GM19025 (cell line): ENCODE measurements around the gene LYRM9.
"Not testable (repeated sequence)": the region's sequence is repeated elsewhere in the genome, so short reads cannot be mapped to it uniquely, and the experiment has no call there.

ENCODE experiments used
- ATAC-seq: cut with Tn5 transposase; IDR thresholded peaks from one replicate; pipeline ENCODE4 v1.9.1; 2021; ENCODE audit warnings: mild to moderate bottlenecking, low read depth, moderate library complexity; ENCODE audit not compliant: unreplicated experiment

The LYRM9 gene

GRCh38 chr17:27892866-27893769 lies at the start of gene LYRM9:
LYRM9 (minus strand) TSS chr17:27893365; CDS start chr17:27882694, 10,671 bp downstream.
- peak; percentile 93 for ATAC-seq

GRCh38 chr17:27940503-27941428 lies 47.6 kb upstream of the LYRM9 start:
- no peak for ATAC-seq

DNA sequence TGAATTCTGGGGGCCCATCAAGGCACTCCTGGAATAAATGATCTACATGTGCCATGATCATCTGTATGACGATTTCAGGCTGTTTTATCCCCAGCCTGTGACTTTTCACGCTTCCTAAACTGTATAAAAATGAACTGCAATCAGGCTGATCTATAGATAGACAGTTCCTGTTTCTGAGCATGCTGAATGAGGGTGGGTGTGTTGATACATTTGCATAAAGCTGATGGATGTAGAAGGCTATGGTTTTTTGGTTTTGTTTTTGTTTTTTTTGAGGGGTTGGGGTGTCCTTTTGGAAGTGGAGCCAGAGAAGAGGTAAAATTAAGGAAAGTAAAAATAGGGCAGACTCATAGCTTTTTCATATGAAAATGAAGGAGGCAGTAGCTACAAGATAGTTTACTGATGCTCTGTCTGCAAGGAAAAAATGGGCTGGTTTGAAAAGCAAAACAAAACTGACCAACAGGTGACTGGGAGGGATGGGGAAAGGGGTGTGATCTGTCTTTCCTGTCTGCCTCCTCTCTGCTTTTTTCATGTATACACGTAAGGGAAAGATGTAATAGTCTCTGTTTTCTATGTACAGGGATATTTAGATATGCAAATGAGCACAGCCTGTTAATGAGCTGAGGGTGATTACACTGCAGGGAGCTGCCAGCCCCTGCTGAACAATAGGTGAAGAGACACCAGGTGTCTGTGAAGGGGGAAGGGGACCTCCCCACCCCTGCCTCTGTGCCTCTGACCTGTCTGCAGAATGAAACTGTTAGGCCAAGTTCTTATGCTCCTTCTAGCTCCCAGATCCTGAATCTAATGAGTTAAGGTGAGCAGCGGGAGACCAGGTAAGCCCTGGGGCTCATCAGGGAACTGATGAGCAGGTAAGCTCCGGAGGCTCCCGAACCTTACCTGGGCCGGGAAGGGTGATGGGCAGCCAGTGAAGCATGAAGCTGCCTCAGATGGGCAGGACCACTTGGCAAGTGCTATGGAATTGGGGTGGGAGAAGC lies 46.6 kb upstream of the LYRM9 start:
- no peak for ATAC-seq

DNA sequence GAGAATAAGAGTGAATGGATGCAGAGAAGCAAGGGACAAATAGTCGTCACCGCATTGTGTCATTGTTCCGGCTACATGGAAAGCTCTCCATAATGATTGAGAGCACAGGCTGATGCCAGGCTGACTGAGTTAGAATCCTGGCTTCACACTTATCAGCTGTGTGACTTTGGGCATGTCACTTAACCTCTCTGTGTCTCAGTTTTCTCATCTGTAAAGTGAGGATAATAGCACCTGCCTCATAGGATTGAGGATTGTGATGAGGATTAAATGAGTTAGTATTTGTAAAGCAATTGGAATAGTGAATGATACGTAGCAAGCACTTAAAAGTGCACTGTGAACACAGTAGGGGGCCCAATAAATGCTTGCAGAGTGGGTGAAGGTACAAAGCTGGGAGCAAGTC lies 45.7 kb upstream of the LYRM9 start:
- no peak for ATAC-seq

GRCh38 chr17:27938241-27938640 lies 45.1 kb upstream of the LYRM9 start:
- ATAC-seq = no peak

GRCh38 chr17:27937025-27937546 lies 43.9 kb upstream of the LYRM9 start:
- no peak for ATAC-seq

GRCh38 chr17:27930000-27930399 lies 36.8 kb upstream of the LYRM9 start:
- ATAC-seq = no peak

DNA sequence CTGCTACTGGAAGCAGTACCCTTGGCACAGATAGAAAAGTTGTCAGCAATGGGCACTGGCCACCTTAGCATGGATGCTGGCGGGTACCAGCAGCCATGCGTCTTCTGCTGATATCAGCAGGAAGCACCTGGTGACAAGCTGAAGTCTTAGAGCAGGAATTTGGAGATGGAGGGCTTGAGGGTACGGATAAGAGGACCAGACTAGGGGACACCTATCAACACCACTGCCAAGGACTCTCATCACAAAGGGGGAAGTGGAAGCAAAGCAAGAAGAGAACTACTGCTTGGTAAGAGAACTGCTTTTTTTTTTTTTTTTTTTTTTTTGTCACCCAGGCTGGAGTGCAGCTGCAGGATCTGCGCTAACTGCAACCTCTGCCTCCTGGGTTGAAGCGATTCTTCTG lies 35.4 kb upstream of the LYRM9 start:
- ATAC-seq = no peak

- ATAC-seq = no peak
Observed at GRCh38 chr17:27927781-27928180, 34.6 kb upstream of the LYRM9 start.

DNA sequence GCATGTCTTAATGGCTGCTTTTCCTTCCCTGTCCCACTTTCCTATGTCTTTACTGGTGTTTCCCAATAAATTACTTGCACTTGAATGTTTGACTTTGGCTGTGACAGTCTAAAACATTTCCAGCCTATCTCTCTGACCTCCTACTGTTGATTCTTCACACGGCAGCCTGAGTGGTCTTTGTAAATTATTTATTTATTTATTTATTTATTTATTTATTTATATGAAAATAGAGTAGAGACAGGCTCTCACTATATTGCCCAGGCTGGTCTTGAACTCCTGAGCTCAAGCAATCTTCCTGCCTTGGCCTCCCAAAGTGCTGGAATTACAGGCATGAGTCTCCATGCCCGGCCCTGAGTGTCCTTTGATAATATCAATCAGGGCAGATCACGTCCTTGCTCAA lies 28.4 kb upstream of the LYRM9 start:
- ATAC-seq = no peak

- no peak for ATAC-seq
Observed at GRCh38 chr17:27921077-27921476, 27.9 kb upstream of the LYRM9 start.

DNA sequence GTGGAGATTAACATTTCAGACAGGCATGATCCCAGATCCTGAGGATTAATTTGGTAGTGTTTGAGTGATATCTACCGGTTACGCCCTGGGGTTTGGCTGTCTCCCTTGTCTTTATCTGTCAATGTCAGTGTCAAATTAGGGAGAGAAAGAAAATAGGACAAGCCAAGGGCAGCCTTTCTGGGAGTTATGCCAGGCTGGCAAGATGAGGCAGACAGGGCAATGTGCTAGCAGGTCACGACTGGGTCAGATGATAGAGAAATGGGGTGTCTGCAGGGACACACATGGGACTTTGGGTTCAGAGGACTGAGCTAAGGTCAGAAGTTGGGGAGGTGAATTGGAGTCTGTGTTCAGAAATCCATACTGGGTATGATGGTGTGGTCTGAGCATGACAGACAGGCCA lies 27.4 kb upstream of the LYRM9 start:
- ATAC-seq = no peak

DNA sequence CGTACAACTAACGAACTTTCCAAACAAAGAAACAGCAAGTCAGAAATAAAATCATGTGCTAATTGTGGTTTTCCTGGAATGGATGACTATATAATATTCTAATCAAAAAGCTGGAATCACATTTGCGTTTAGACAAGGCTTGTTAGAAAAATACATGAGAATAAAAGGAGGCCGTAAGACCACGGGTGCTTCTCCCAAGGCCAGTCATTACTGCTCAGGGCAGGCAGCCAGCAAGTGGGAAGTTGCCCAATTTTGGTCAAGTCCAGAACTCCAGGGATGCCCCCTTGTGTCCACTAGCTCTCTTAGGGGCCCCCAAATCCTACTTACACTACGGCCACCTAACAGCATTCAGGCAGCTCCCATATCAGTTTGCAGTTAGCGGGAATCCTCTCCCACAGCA lies 25.9 kb upstream of the LYRM9 start:
- no peak for ATAC-seq

- ATAC-seq = no peak
Observed at GRCh38 chr17:27918498-27918897, 25.3 kb upstream of the LYRM9 start.

- ATAC-seq = no peak
Observed at GRCh38 chr17:27917000-27917399, 23.8 kb upstream of the LYRM9 start.

- ATAC-seq = no peak
Observed at GRCh38 chr17:27915709-27916108, 22.5 kb upstream of the LYRM9 start.

GRCh38 chr17:27914382-27914781 lies 21.2 kb upstream of the LYRM9 start:
- ATAC-seq = no peak

DNA sequence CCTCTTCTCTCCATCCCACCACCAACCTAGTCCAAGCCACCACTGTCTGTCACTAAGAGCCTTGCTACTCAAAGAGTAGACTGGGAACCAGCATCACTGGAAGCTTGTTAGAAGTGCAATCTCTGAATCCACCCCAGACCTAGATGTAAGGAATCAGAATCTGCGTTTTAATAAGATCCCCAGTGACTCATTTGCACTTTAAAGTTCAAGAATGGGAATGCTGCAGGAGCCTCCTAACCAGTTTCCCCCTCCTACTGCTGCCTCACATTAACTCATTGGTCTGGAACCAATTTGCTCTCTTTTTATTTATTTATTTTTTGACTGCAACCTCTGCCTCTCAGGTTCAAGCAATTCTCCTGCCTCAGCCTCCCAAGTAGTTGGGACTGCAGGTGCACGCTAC lies 19.8 kb upstream of the LYRM9 start:
- no peak for ATAC-seq

DNA sequence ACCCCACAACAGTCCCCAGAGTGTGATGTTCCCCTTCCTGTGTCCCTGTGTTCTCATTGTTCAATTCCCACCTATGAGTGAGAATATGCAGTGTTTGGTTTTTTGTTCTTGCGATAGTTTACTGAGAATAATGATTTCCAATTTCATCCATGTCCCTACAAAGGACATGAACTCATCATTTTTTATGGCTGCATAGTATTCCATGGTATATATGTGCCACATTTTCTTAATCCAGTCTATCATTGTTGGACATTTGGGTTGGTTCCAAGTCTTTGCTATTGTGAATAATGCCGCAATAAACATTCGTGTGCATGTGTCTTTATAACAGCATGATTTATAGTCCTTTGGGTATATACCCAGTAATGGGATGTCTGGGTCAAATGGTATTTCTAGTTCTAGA lies 19.1 kb upstream of the LYRM9 start:
- ATAC-seq = not testable (repeated sequence)

DNA sequence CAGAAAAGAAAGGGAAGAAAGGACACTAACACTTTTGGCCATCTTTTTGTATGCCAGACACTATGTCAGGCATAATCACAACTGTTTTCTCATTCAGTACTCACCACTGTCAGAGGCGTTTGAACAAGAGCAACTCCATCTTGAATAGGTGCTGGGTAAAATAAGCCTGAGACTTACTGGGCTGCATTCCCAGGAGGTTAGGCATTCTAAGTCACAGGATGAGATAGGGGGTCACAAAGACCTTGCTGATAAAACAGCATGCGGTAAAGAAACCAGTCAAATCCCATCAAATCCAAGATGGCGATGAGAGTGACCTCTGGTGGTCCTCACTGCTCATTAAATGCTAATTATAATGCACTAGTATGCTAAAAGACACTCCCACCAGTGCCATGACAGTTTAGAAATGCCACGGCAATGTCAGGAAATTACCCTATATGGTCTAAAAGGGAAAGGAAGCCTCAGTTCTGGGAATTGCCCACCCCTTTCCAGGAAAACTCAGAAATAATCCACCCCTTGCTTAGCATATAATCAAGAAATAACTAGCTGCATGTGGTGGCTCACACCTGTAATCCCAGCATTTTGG lies 14.9 kb upstream of the LYRM9 start:
- ATAC-seq = no peak
